ENCODE data around the gene CALR3. TPM values are rescaled to one million over a fixed set of nuclear protein-coding genes. Genes with fewer than 3 reads are reported as not detected.
"Not testable (repeated sequence)": the region's sequence is repeated elsewhere in the genome, so short reads cannot be mapped to it uniquely, and the experiment has no call there.

Gene CALR3, protein sequence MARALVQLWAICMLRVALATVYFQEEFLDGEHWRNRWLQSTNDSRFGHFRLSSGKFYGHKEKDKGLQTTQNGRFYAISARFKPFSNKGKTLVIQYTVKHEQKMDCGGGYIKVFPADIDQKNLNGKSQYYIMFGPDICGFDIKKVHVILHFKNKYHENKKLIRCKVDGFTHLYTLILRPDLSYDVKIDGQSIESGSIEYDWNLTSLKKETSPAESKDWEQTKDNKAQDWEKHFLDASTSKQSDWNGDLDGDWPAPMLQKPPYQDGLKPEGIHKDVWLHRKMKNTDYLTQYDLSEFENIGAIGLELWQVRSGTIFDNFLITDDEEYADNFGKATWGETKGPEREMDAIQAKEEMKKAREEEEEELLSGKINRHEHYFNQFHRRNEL
- under 1 TPM in 1 of 4 donors, not detected in 3; 0.32 TPM for total RNA-seq
- under 1 TPM in 2 of 3 donors, not detected in 1; 0.07 to 0.25 TPM for polyA plus RNA-seq
- long read RNA-seq, donor 1: 0 reads
- long read RNA-seq, donor 2, partial matches to known transcripts: 0 of 1 reads
- long read RNA-seq, donor 2, other reads (novel, unspliced or antisense): 1 of 1 reads

DNA sequence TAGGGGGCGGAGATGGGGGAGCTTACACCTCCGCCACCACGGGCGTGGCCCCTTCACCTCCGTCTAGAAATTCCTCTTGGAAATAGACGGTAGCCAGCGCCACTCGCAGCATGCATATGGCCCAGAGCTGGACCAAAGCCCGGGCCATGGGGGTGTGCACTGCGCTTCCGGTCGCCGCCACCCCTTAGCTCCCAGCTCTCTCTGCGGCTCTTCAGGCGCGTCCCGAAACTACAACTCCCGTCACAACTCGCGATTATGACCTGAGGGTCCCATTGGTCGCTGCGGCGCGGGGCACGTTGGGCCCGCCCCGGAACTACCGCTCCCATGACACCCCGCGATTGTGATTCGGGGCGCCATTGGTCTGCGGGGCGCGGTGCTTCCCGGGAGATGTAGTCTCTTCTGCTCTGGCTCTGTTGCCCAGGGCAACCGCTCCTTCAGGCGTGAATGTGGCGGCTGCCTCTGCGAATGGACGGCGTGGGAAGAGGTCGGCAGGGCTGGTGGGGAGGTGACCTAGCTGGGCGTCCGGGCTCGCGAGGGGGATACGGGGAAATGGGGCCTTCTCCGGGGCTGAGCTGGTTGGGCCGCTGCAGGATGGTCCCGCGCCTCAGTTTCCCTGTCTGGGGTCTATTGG, at the start of gene CALR3, which contains the start of gene C19orf44:
CALR3 (minus strand) TSS at position 186 of the 631 bp plus-strand sequence; CDS start at position 148, 38 bp downstream.
C19orf44 (plus strand) TSS at position 413 of the 631 bp plus-strand sequence. CDS start 4,399 bp downstream, outside the sequence.
- WGBS, 3 donors: 0 to 1% (median 1%) methylated on average over 50 to 52 of the region's 52 CpGs

DNA sequence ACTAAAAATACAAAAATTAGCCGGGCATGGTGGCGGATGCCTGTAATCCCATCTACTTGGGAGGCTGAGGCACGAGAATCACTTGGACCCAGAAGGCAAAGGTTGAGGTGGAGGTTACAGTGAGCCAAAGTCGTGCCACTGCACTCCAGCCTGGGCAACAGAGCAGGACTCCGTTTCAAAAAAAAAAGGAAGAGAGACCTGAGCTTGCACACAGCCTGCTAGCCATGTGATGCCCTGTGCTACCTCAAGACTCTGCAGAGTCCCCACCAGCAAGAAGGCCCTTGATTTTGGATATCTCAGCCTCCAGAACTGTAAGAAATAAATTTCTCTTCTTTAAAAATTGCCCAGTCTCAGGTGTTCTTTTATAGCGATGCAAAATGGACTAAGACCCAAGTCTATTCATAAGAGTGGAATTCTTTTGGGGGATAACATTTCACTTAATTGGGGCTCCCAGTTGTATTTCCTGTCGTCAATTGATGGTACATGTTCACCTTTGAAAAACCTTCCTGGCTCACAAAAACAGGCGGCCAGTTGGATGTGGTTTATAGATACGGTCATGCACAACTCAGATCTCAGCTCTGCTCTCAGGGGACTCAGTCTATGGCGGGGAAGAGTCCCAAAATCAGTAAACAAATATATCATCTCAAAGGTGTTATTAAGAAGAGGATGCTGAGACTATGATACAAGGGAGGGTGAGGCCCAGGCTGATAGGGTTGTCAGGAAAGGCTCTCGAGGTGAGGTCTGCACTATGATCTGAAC, 48.7 kb upstream of the CALR3 start:
- no peak for DNase-seq
- no peaks in the 10 kb centered on the region for H3K9me3 ChIP-seq
- WGBS, 3 donors: 85 to 86% (median 85%) methylated on average over 11 of the region's 11 CpGs
- no peak for ATAC-seq
- H3K27me3 ChIP-seq (ENCODE audit: insufficient read depth in 3 of 3, low read length in 2 of 3): no peaks in the 10 kb centered on the region
- TF ChIP-seq, protein P1, sequence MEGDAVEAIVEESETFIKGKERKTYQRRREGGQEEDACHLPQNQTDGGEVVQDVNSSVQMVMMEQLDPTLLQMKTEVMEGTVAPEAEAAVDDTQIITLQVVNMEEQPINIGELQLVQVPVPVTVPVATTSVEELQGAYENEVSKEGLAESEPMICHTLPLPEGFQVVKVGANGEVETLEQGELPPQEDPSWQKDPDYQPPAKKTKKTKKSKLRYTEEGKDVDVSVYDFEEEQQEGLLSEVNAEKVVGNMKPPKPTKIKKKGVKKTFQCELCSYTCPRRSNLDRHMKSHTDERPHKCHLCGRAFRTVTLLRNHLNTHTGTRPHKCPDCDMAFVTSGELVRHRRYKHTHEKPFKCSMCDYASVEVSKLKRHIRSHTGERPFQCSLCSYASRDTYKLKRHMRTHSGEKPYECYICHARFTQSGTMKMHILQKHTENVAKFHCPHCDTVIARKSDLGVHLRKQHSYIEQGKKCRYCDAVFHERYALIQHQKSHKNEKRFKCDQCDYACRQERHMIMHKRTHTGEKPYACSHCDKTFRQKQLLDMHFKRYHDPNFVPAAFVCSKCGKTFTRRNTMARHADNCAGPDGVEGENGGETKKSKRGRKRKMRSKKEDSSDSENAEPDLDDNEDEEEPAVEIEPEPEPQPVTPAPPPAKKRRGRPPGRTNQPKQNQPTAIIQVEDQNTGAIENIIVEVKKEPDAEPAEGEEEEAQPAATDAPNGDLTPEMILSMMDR (IDR thresholded peaks at IDR 0.05): no peak
- intact Hi-C loops (cut with DNase I): loop anchor here in 1 of 2 donors (5.0 kb wide), 1 partner anchor 47 kb away; the partner anchor contains the start of genes C19orf44 and CALR3
- peaks cover 21% of the 10 kb centered on the region for H3K4me1 ChIP-seq
- H3K36me3 ChIP-seq (ENCODE audit: insufficient read depth in 1 of 2, low read depth in 1 of 2): peaks cover 0 to 19% of the 10 kb centered on the region in 2 donors
- no peak overlapping the region for H3K4me3 ChIP-seq
- no peak overlapping the region for H3K27ac ChIP-seq

More for the DNA sequence above, at the start of gene CALR3, which contains the start of gene C19orf44:
- TF ChIP-seq, protein P1 (IDR thresholded peaks at IDR 0.05): peak; percentile 18
- ATAC-seq (peak; percentile 96 to 98 (median 98)), DNase-seq (peak; percentile 99)
- Histone ChIP-seq H3K27ac (peak within 1 kb of the TSS; percentile 89), H3K4me1 (peaks cover 8% of the 10 kb centered on the region), H3K4me3 (peak within 1 kb of the TSS; percentile 81), H3K27me3 (ENCODE audit: insufficient read depth in 3 of 3, low read length in 2 of 3) (no peaks in the 10 kb centered on the region), H3K9me3 (no peaks in the 10 kb centered on the region), H3K36me3 (ENCODE audit: insufficient read depth in 1 of 2, low read depth in 1 of 2) (peaks cover 0 to 7% of the 10 kb centered on the region in 2 donors)
- intact Hi-C loops (cut with DNase I): loop anchor here in 1 of 2 donors (5.0 kb wide), 2 partner anchors 46 to 54 kb away; partner anchors contain the start of gene CHERP

DNA sequence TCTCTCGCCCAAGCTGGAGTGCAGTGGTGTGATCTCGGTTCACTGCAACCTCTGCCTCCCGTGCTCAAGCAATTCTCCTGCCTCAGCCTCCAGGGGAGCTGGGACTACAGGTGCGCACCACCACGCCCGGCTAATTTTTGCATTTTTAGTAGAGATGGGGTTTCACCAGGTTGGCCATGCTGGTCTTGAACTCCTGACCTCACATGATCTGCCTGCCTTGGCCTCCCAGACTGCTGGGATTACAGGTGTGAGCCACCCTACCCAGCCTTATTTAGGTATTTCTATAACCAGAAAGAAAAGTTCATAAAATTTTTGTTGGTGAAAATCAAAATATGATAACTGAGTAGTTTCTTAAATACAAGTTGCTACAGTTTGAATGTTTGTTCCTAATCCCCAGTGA, 47.8 kb upstream of the CALR3 start:
- not testable (repeated sequence) for H3K9me3 ChIP-seq; H3K27me3 ChIP-seq (ENCODE audit: insufficient read depth in 3 of 3, low read length in 2 of 3); H3K27ac ChIP-seq; ATAC-seq
- H3K4me3 ChIP-seq: peak overlapping the region; percentile 94
- WGBS, 3 donors: 76 to 90% (median 84%) methylated on average over 6 of the region's 6 CpGs
- peaks cover 22% of the 10 kb centered on the region for H3K4me1 ChIP-seq
- DNase-seq: peak in 1 of 2 donors; percentile 23
- intact Hi-C loops (cut with DNase I): loop anchor here in 1 of 2 donors (5.0 kb wide), 1 partner anchor 46 kb away; the partner anchor contains the start of genes C19orf44 and CALR3
- H3K36me3 ChIP-seq (ENCODE audit: insufficient read depth in 1 of 2, low read depth in 1 of 2): peaks cover 0 to 23% of the 10 kb centered on the region in 2 donors

DNA sequence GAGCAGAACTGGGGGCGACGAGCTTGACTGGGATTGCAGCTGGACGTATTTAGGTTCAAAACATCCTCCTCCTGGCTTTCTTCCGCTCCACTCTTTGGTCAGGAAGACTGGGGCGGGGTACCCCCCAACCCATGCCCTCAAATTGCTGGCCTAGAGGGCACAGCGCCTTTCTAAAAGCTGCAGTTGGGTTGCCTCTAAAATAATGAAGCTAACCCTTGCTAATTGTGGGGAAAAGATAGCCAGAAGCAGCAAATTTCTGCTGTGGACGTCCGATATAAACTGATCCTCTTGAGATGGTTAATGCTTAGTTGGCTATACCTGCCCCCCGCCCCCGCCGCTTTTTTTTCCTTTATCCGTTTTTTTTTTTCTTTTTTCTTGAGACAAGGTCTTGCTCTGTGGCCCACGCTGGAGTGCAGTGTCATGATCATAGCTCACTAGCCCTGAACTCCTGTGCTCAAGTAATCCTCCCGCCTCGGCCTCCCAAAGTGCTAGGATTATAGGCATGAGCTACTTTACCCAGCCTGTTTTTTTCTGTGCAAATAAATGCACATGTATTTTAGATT, 47.0 kb upstream of the CALR3 start:
- peaks cover 0 to 28% of the 10 kb centered on the region in 2 donors for H3K36me3 ChIP-seq (ENCODE audit: insufficient read depth in 1 of 2, low read depth in 1 of 2)
- H3K27ac ChIP-seq: peak overlapping the region; percentile 91
- intact Hi-C loops (cut with DNase I): loop anchor here in 1 of 2 donors (5.0 kb wide), 1 partner anchor 46 kb away; the partner anchor contains the start of genes C19orf44 and CALR3
- peaks cover 22% of the 10 kb centered on the region for H3K4me1 ChIP-seq
- ATAC-seq: no peak
- TF ChIP-seq, protein P1 (IDR thresholded peaks at IDR 0.05): no peak
- H3K9me3 ChIP-seq: no peaks in the 10 kb centered on the region
- WGBS, 3 donors: 2 to 4% (median 3%) methylated on average over 15 of the region's 15 CpGs
- DNase-seq: no peak
- H3K27me3 ChIP-seq (ENCODE audit: insufficient read depth in 3 of 3, low read length in 2 of 3): no peaks in the 10 kb centered on the region
- peak overlapping the region; percentile 94 for H3K4me3 ChIP-seq
